NCI-H82 treated with DMSO at 0.1 percent for 48 hours (cell line): ENCODE measurements around the gene TSPAN14.

Source experiments
- DNase-seq: peaks from one replicate; lab custom pipeline; 2025; ENCODE audit not compliant: unreplicated experiment; lab: John Stamatoyannopoulos, UW

The TSPAN14 gene

GRCh38 chr10:80454513-80455460, 677 bp downstream of the TSPAN14 start:
- no peak for DNase-seq

GRCh38 chr10:80455461-80456349, 1.6 kb downstream of the TSPAN14 start:
- no peak for DNase-seq

- no peak for DNase-seq
Measured at GRCh38 chr10:80457554-80458262, 3.6 kb downstream of the TSPAN14 start.

GRCh38 chr10:80458263-80458625, 4.1 kb downstream of the TSPAN14 start:
- no peak for DNase-seq

- DNase-seq = no peak
Measured at GRCh38 chr10:80458638-80459037, 4.5 kb downstream of the TSPAN14 start.

- DNase-seq = no peak
Measured at GRCh38 chr10:80459047-80459865, 5.1 kb downstream of the TSPAN14 start.

GRCh38 chr10:80460399-80461207, 6.5 kb downstream of the TSPAN14 start:
- DNase-seq = no peak

GRCh38 chr10:80461208-80462183, 7.4 kb downstream of the TSPAN14 start:
- DNase-seq = no peak

- no peak for DNase-seq
Measured at GRCh38 chr10:80462299-80462980, 8.3 kb downstream of the TSPAN14 start.

GRCh38 chr10:80462981-80463741, 9.1 kb downstream of the TSPAN14 start:
- no peak for DNase-seq

GRCh38 chr10:80463868-80464267, 9.8 kb downstream of the TSPAN14 start:
- DNase-seq = no peak

- DNase-seq = no peak
Measured at GRCh38 chr10:80464557-80465450, 10.7 kb downstream of the TSPAN14 start.

- DNase-seq = no peak
Measured at GRCh38 chr10:80465451-80465835, 11.3 kb downstream of the TSPAN14 start.

- no peak for DNase-seq
Measured at GRCh38 chr10:80465839-80466590, 11.9 kb downstream of the TSPAN14 start.

GRCh38 chr10:80466724-80467326, 12.7 kb downstream of the TSPAN14 start:
- no peak for DNase-seq
